SK-N-SH (cell line): ENCODE results near the gene RGR.

Experiments used
- CTCF ChIP-seq: fragments of 200-600 bp; sonication (generic); IDR thresholded peaks from 2 replicates; pipeline ENCODE4 v1.6.1; 2017; ENCODE audit warnings: antibody characterized with exemption, mild to moderate bottlenecking, moderate library complexity
- ELF1 ChIP-seq: IDR thresholded peaks from 2 replicates; pipeline ENCODE4 v1.4.0; 2012
- EZH2phosphoT487 ChIP-seq: fragments of 200-600 bp; sonication (generic); IDR thresholded peaks from 2 replicates; pipeline ENCODE4 v1.6.1; 2017; ENCODE audit warnings: low read depth, mixed run types, mild to moderate bottlenecking, antibody characterized with exemption, moderate library complexity, borderline replicate concordance
- NFIC ChIP-seq: IDR thresholded peaks from 2 replicates; pipeline ENCODE4 v1.4.0; 2012; ENCODE audit warnings: borderline replicate concordance
- RAD21 ChIP-seq: IDR thresholded peaks from 2 replicates; pipeline ENCODE4 v1.6.1; 2012; ENCODE audit warnings: mild to moderate bottlenecking, low read length
- SMC3 ChIP-seq: IDR thresholded peaks from 2 replicates; pipeline ENCODE4 v1.6.1; 2012; ENCODE audit warnings: low read depth, low read length, improper control_type of control experiment
- TAF1 ChIP-seq: IDR thresholded peaks from 2 replicates; pipeline ENCODE4 v1.6.1; 2012; ENCODE audit warnings: low read depth, mild to moderate bottlenecking, low read length, moderate library complexity, borderline replicate concordance

GRCh38 chr10:84234479-84234878 is 10.4 kb upstream of the RGR start:
- TF ChIP-seq TAF1: no peak
- no peak for TF ChIP-seq NFIC
- no peak for TF ChIP-seq CTCF
- TF ChIP-seq RAD21: no peak
- TF ChIP-seq EZH2phosphoT487: no peak
- TF ChIP-seq SMC3: no peak
- no peak for TF ChIP-seq ELF1
